Measurements from ENCODE around the gene PCDH15.

Gene PCDH15

GRCh38 chr10:54708591-54708990 lies 92.4 kb downstream of the PCDH15 start:
- DNase-seq (ENCODE audit: low read depth, low spot score), result no peak
- no peaks in the 10 kb centered on the region for H3K36me3 ChIP-seq (ENCODE audit: insufficient read depth, insufficient read length, low read length)
- no peak overlapping the region for H3K4me3 ChIP-seq (ENCODE audit: insufficient read length, low read depth)

GRCh38 chr10:54708021-54708420 lies 93.0 kb downstream of the PCDH15 start:
- Histone ChIP-seq H3K9ac (ENCODE audit: insufficient read length, low read depth) (no peak overlapping the region), H3K9me3 (ENCODE audit: insufficient read depth, low read length) (no peaks in the 10 kb centered on the region), H3K36me3 (ENCODE audit: insufficient read depth, insufficient read length, low read length) (no peaks in the 10 kb centered on the region), H3K4me1 (ENCODE audit: insufficient read depth, insufficient read length) (no peaks in the 10 kb centered on the region), H3K27me3 (ENCODE audit: insufficient read depth, insufficient read length) (no peaks in the 10 kb centered on the region), H3K4me3 (ENCODE audit: insufficient read length, low read depth) (no peak overlapping the region)
- TF ChIP-seq YY1 (IDR thresholded peaks at IDR 0.05; ENCODE audit: insufficient read depth, insufficient read length) (no peak), SUZ12 (IDR thresholded peaks at IDR 0.05; ENCODE audit: extremely low read depth, insufficient read depth, insufficient read length) (no peak), ZNF274 (IDR thresholded peaks at IDR 0.05; ENCODE audit: low read depth, low read length) (no peak)
- no peak for DNase-seq (ENCODE audit: low read depth, low spot score)

More at GRCh38 chr10:54708591-54708990, 92.4 kb downstream of the PCDH15 start:
- Histone ChIP-seq H3K9me3 (ENCODE audit: insufficient read depth, low read length) (no peaks in the 10 kb centered on the region), H3K27me3 (ENCODE audit: insufficient read depth, insufficient read length) (no peaks in the 10 kb centered on the region), H3K9ac (ENCODE audit: insufficient read length, low read depth) (no peak overlapping the region), H3K4me1 (ENCODE audit: insufficient read depth, insufficient read length) (no peaks in the 10 kb centered on the region)
- no peak for TF ChIP-seq SUZ12 (IDR thresholded peaks at IDR 0.05; ENCODE audit: extremely low read depth, insufficient read depth, insufficient read length)
- no peak for TF ChIP-seq ZNF274 (IDR thresholded peaks at IDR 0.05; ENCODE audit: low read depth, low read length)
- TF ChIP-seq YY1 (IDR thresholded peaks at IDR 0.05; ENCODE audit: insufficient read depth, insufficient read length), result no peak

- H3K9me3 ChIP-seq (ENCODE audit: insufficient read depth, low read length), result no peaks in the 10 kb centered on the region
- DNase-seq (ENCODE audit: low read depth, low spot score), result no peak
- no peaks in the 10 kb centered on the region for H3K27me3 ChIP-seq (ENCODE audit: insufficient read depth, insufficient read length)
These were observed 98.2 kb downstream of the PCDH15 start for GRCh38 chr10:54702583-54703485.

GRCh38 chr10:54691331-54691730 lies 109.7 kb downstream of the PCDH15 start:
- no peaks in the 10 kb centered on the region for H3K36me3 ChIP-seq (ENCODE audit: insufficient read depth, insufficient read length, low read length)

More at GRCh38 chr10:54702583-54703485, 98.2 kb downstream of the PCDH15 start:
- no peaks in the 10 kb centered on the region for H3K4me1 ChIP-seq (ENCODE audit: insufficient read depth, insufficient read length)
- no peaks in the 10 kb centered on the region for H3K36me3 ChIP-seq (ENCODE audit: insufficient read depth, insufficient read length, low read length)
- H3K4me3 ChIP-seq (ENCODE audit: insufficient read length, low read depth), result no peak overlapping the region
- TF ChIP-seq YY1 (IDR thresholded peaks at IDR 0.05; ENCODE audit: insufficient read depth, insufficient read length) (no peak), ZNF274 (IDR thresholded peaks at IDR 0.05; ENCODE audit: low read depth, low read length) (no peak), SUZ12 (IDR thresholded peaks at IDR 0.05; ENCODE audit: extremely low read depth, insufficient read depth, insufficient read length) (no peak)
- H3K9ac ChIP-seq (ENCODE audit: insufficient read length, low read depth), result no peak overlapping the region

GRCh38 chr10:54682554-54682953 lies 118.5 kb downstream of the PCDH15 start:
- TF ChIP-seq ZNF274 (IDR thresholded peaks at IDR 0.05; ENCODE audit: low read depth, low read length) (no peak), SUZ12 (IDR thresholded peaks at IDR 0.05; ENCODE audit: extremely low read depth, insufficient read depth, insufficient read length) (no peak), YY1 (IDR thresholded peaks at IDR 0.05; ENCODE audit: insufficient read depth, insufficient read length) (no peak)
- no peak overlapping the region for H3K9ac ChIP-seq (ENCODE audit: insufficient read length, low read depth)
- no peaks in the 10 kb centered on the region for H3K9me3 ChIP-seq (ENCODE audit: insufficient read depth, low read length)
- H3K27me3 ChIP-seq (ENCODE audit: insufficient read depth, insufficient read length), result no peaks in the 10 kb centered on the region
- H3K4me3 ChIP-seq (ENCODE audit: insufficient read length, low read depth), result no peak overlapping the region
- H3K4me1 ChIP-seq (ENCODE audit: insufficient read depth, insufficient read length), result no peaks in the 10 kb centered on the region
- no peak for DNase-seq (ENCODE audit: low read depth, low spot score)
- H3K36me3 ChIP-seq (ENCODE audit: insufficient read depth, insufficient read length, low read length), result no peaks in the 10 kb centered on the region

More at GRCh38 chr10:54691331-54691730, 109.7 kb downstream of the PCDH15 start:
- Histone ChIP-seq H3K9ac (ENCODE audit: insufficient read length, low read depth) (no peak overlapping the region), H3K4me3 (ENCODE audit: insufficient read length, low read depth) (no peak overlapping the region), H3K4me1 (ENCODE audit: insufficient read depth, insufficient read length) (no peaks in the 10 kb centered on the region), H3K9me3 (ENCODE audit: insufficient read depth, low read length) (no peaks in the 10 kb centered on the region), H3K27me3 (ENCODE audit: insufficient read depth, insufficient read length) (no peaks in the 10 kb centered on the region)
- no peak for TF ChIP-seq YY1 (IDR thresholded peaks at IDR 0.05; ENCODE audit: insufficient read depth, insufficient read length)
- TF ChIP-seq SUZ12 (IDR thresholded peaks at IDR 0.05; ENCODE audit: extremely low read depth, insufficient read depth, insufficient read length), result no peak
- no peak for TF ChIP-seq ZNF274 (IDR thresholded peaks at IDR 0.05; ENCODE audit: low read depth, low read length)
- DNase-seq (ENCODE audit: low read depth, low spot score), result no peak

- Histone ChIP-seq H3K4me3 (ENCODE audit: insufficient read length, low read depth) (no peak overlapping the region), H3K36me3 (ENCODE audit: insufficient read depth, insufficient read length, low read length) (no peaks in the 10 kb centered on the region), H3K9ac (ENCODE audit: insufficient read length, low read depth) (no peak overlapping the region), H3K4me1 (ENCODE audit: insufficient read depth, insufficient read length) (no peaks in the 10 kb centered on the region), H3K27me3 (ENCODE audit: insufficient read depth, insufficient read length) (no peaks in the 10 kb centered on the region), H3K9me3 (ENCODE audit: insufficient read depth, low read length) (no peaks in the 10 kb centered on the region)
- no peak for DNase-seq (ENCODE audit: low read depth, low spot score)
- TF ChIP-seq SUZ12 (IDR thresholded peaks at IDR 0.05; ENCODE audit: extremely low read depth, insufficient read depth, insufficient read length) (no peak), ZNF274 (IDR thresholded peaks at IDR 0.05; ENCODE audit: low read depth, low read length) (no peak), YY1 (IDR thresholded peaks at IDR 0.05; ENCODE audit: insufficient read depth, insufficient read length) (no peak)
These were observed 119.9 kb downstream of the PCDH15 start for GRCh38 chr10:54681136-54681535.

- Histone ChIP-seq H3K36me3 (ENCODE audit: insufficient read depth, insufficient read length, low read length) (no peaks in the 10 kb centered on the region), H3K4me3 (ENCODE audit: insufficient read length, low read depth) (no peak overlapping the region), H3K4me1 (ENCODE audit: insufficient read depth, insufficient read length) (no peaks in the 10 kb centered on the region), H3K27me3 (ENCODE audit: insufficient read depth, insufficient read length) (no peaks in the 10 kb centered on the region), H3K9me3 (ENCODE audit: insufficient read depth, low read length) (no peaks in the 10 kb centered on the region), H3K9ac (ENCODE audit: insufficient read length, low read depth) (no peak overlapping the region)
- TF ChIP-seq SUZ12 (IDR thresholded peaks at IDR 0.05; ENCODE audit: extremely low read depth, insufficient read depth, insufficient read length) (no peak), ZNF274 (IDR thresholded peaks at IDR 0.05; ENCODE audit: low read depth, low read length) (no peak), YY1 (IDR thresholded peaks at IDR 0.05; ENCODE audit: insufficient read depth, insufficient read length) (no peak)
- DNase-seq (ENCODE audit: low read depth, low spot score), result no peak
These were observed 133.9 kb downstream of the PCDH15 start for GRCh38 chr10:54667136-54667535.

Data from NT2/D1 (cell line).